ENCODE data around the gene COL27A1.

GRCh38 chr9:114308361-114308950 lies 153.1 kb downstream of the COL27A1 start:
- TF ChIP-seq POLR2AphosphoS5 (IDR thresholded peaks at IDR 0.05; ENCODE audit: low read depth) (no peak), CREB1 (CRISPR knock-in tag; IDR thresholded peaks at IDR 0.05; ENCODE audit: low read depth) (no peak), NANOG (IDR thresholded peaks at IDR 0.05; ENCODE audit: borderline replicate concordance) (no peak), EZH2 (IDR thresholded peaks at IDR 0.05; ENCODE audit: low read depth, unreplicated experiment) (no peak), ETS1 (IDR thresholded peaks at IDR 0.05) (no peak), ZNF114 (CRISPR knock-in tag; IDR thresholded peaks at IDR 0.05) (no peak), JUNB (IDR thresholded peaks at IDR 0.05; ENCODE audit: unreplicated experiment) (no peak), EZH2phosphoT487 (IDR thresholded peaks at IDR 0.05; ENCODE audit: unreplicated experiment) (no peak), ZNF331 (CRISPR knock-in tag; IDR thresholded peaks at IDR 0.05; ENCODE audit: low read depth) (no peak)
- TF ChIP-seq, protein P1, sequence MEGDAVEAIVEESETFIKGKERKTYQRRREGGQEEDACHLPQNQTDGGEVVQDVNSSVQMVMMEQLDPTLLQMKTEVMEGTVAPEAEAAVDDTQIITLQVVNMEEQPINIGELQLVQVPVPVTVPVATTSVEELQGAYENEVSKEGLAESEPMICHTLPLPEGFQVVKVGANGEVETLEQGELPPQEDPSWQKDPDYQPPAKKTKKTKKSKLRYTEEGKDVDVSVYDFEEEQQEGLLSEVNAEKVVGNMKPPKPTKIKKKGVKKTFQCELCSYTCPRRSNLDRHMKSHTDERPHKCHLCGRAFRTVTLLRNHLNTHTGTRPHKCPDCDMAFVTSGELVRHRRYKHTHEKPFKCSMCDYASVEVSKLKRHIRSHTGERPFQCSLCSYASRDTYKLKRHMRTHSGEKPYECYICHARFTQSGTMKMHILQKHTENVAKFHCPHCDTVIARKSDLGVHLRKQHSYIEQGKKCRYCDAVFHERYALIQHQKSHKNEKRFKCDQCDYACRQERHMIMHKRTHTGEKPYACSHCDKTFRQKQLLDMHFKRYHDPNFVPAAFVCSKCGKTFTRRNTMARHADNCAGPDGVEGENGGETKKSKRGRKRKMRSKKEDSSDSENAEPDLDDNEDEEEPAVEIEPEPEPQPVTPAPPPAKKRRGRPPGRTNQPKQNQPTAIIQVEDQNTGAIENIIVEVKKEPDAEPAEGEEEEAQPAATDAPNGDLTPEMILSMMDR (conservative IDR thresholded peaks at IDR 0.05; ENCODE audit: low read depth in 2 of 2), result no peak
- TF ChIP-seq, protein P2, sequence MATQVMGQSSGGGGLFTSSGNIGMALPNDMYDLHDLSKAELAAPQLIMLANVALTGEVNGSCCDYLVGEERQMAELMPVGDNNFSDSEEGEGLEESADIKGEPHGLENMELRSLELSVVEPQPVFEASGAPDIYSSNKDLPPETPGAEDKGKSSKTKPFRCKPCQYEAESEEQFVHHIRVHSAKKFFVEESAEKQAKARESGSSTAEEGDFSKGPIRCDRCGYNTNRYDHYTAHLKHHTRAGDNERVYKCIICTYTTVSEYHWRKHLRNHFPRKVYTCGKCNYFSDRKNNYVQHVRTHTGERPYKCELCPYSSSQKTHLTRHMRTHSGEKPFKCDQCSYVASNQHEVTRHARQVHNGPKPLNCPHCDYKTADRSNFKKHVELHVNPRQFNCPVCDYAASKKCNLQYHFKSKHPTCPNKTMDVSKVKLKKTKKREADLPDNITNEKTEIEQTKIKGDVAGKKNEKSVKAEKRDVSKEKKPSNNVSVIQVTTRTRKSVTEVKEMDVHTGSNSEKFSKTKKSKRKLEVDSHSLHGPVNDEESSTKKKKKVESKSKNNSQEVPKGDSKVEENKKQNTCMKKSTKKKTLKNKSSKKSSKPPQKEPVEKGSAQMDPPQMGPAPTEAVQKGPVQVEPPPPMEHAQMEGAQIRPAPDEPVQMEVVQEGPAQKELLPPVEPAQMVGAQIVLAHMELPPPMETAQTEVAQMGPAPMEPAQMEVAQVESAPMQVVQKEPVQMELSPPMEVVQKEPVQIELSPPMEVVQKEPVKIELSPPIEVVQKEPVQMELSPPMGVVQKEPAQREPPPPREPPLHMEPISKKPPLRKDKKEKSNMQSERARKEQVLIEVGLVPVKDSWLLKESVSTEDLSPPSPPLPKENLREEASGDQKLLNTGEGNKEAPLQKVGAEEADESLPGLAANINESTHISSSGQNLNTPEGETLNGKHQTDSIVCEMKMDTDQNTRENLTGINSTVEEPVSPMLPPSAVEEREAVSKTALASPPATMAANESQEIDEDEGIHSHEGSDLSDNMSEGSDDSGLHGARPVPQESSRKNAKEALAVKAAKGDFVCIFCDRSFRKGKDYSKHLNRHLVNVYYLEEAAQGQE (IDR thresholded peaks at IDR 0.05; ENCODE audit: unreplicated experiment), result no peak

All from GM23338 (cell line).